Stimulated activated CD4-positive, alpha-beta T cell treated with anti-CD3 and anti-CD28 coated beads, Interleukin-12 subunit alpha, Interleukin-12 subunit beta, amount 100 ng/mL, for 48 hours (primary cell): ENCODE data around the gene NFIL3.

Experiments used
- DNase-seq, 3 donors: peaks; one replicate each; pipeline ENCODE4 v3.0.0-alpha.2; 2020; ENCODE audit warnings: low read depth in 2 of 3, low spot score in 1 of 3

Gene NFIL3

DNA sequence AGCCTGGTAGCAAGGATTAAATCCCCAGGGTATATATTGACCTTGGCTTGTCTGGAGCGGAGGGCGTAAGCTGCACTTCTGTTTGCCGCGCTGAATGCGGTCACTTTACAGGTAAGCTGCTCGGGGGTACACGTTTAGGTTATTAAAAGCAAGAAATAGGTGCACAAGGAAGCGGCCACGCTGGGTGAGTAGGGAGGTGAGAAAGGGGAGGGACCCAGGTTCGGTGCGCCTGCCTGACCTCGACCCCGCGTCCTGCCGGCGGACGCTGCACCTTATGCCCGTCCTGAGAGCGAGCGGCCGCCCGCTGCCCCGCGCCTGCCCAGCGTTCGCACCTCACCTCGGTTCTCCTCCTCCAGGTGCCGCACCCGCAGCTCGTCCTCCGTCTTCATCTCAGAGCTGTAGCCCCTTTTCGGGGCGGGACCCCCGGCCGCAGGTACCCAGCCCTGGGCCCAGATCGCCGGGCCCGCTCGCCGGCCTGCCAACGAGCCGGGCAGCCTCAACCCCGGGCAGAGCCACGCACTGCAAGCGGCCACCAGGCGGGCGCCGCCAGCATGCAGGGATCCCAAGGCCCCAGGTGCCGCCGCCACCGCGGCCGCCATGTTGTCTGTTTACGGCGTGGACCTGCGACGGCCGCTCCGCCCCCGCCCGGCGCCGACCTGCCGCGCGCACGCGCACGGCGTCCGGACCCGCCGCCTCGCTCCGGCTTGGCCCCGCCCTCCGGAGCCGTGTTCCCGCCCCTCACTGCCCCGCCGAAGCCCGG, 62.2 kb downstream of the NFIL3 start, which contains the start of gene AUH:
TSS of gene AUH (minus strand) at position 628 of the 760 bp plus-strand sequence. CDS start at position 599, 29 bp downstream.
- DNase-seq, result peak; percentile 75 to 86 (median 76)

DNA sequence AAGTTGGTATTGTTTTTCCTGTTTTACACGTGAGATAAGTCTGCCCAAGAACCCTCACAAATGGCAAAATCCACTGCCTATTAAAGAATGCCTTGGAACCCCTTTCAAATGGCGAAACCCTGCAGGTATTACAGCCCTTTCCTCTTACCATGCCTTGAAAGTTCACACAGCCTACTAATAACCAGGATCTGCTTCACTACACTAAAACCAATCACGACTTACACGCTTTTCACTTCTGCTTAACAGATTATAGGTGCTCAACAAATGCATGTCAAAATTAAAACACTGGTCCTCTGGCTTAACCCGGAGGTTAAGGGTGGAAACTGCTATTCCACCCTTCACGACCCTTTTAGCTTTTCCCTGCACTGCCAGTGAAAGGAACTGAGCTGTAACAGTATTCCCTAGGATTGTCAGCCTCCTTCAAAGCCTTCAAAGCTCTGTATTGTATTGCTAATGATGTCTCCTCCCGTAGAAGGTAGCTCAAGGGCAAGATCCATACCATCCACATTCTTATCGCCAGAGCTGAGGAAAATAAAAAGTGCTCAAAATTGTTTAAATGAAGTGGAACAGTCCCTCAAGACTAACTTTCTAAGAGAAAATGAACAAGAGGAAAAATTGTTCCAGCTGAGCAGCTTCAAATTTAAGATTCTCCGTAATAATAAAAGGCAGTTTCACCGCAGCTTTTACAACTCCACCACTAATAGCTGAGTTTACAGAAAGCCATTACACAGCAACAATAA, 62.9 kb downstream of the NFIL3 start:
- no peak for DNase-seq

DNA sequence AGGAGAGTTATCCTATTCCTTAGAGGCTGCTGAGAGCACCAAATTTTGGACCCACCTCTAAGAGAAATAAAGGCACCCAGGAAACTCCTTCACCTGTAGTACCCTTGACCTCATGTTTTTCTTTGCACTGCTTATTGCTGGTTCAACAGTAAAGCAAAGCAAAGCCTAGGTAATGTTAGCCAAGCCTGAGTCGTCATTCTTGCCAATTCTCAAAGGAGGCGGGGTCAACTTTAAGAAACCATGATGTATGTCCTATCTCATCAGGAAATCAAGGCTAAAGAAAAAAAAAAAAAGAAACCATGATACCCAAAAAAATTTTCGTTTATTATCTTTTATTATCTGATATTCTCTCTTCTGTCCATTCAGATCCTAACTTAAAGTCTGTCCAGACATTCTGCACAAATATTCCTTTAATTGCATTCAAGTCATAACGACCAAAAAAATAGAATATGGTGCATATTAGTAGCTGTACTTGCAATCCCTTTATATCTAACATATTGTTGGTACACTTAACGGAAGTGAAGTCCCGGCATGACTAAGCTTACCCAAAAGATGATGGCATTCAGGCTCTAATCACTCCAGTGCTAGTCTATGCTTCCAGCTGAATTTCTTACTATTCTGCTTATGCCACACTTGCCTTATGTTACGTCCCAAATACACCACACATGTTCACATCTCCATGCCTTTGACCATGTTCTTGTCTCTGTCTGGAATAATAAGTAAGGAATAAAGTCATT, 63.7 kb downstream of the NFIL3 start:
- DNase-seq, result peak in 1 of 3 donors; percentile 21

DNA sequence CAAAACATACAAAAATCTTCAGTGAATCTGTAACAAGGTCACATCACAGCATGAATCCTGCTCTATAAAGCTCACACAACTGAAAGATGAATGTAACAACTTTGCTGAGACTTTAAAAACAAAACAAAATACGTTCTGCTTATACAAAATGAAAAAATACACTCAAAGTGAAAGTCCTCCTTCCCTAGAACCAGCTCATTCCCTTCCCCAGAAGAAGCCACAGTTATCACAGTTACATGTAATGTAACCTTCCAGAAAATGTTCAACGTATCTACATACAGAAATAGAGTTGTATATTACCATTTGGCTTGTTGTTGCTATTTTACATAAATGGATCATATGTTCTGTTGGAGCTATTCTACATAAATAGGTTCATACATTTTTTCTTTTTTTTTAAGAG, 64.5 kb downstream of the NFIL3 start:
- no peak for DNase-seq
